Epithelial cell of prostate (primary cell): ENCODE measurements around the gene SDK1.
"Not testable (repeated sequence)": the region's sequence is repeated elsewhere in the genome, so short reads cannot be mapped to it uniquely, and the experiment has no call there.

ENCODE experiments used
- DNase-seq: peaks from one replicate; pipeline ENCODE4 v3.0.0-alpha.2; 2011; ENCODE audit warnings: low read depth, low spot score
- H3K27ac ChIP-seq: fragments of 450-650 bp; 2 replicates; pipeline ENCODE4 v1.5.1; 2017; ENCODE audit warnings: mild to moderate bottlenecking

SDK1 gene

GRCh38 chr7:3755778-3756453 is 454.9 kb downstream of the SDK1 start:
- DNase-seq, H3K27ac ChIP-seq: not testable (repeated sequence)

- no peak for DNase-seq
- H3K27ac ChIP-seq: no peak overlapping the region
These were observed 456.0 kb downstream of the SDK1 start for GRCh38 chr7:3757059-3757458.

- DNase-seq: no peak
These were observed 459.6 kb downstream of the SDK1 start for GRCh38 chr7:3760651-3761050.

GRCh38 chr7:3762146-3762831 is 461.2 kb downstream of the SDK1 start:
- no peak for DNase-seq

More at GRCh38 chr7:3760651-3761050, 459.6 kb downstream of the SDK1 start:
- H3K27ac ChIP-seq: no peak overlapping the region

GRCh38 chr7:3767917-3768777 is 467.1 kb downstream of the SDK1 start:
- H3K27ac ChIP-seq: no peak overlapping the region
- no peak for DNase-seq

More at GRCh38 chr7:3762146-3762831, 461.2 kb downstream of the SDK1 start:
- H3K27ac ChIP-seq: no peak overlapping the region

- H3K27ac ChIP-seq: no peak overlapping the region
- no peak for DNase-seq
These were observed 470.9 kb downstream of the SDK1 start for GRCh38 chr7:3771906-3772305.

- no peak overlapping the region for H3K27ac ChIP-seq
- no peak for DNase-seq
These were observed 477.3 kb downstream of the SDK1 start for GRCh38 chr7:3778345-3778744.

- no peak for DNase-seq
These were observed 479.0 kb downstream of the SDK1 start for GRCh38 chr7:3780016-3780415.

GRCh38 chr7:3780525-3780924 is 479.5 kb downstream of the SDK1 start:
- DNase-seq: no peak
- no peak overlapping the region for H3K27ac ChIP-seq

More at GRCh38 chr7:3780016-3780415, 479.0 kb downstream of the SDK1 start:
- no peak overlapping the region for H3K27ac ChIP-seq

GRCh38 chr7:3781607-3782006 is 480.6 kb downstream of the SDK1 start:
- H3K27ac ChIP-seq: no peak overlapping the region
- DNase-seq: no peak

- no peak overlapping the region for H3K27ac ChIP-seq
- no peak for DNase-seq
These were observed 486.7 kb downstream of the SDK1 start for GRCh38 chr7:3787717-3788264.

GRCh38 chr7:3790803-3791202 is 489.8 kb downstream of the SDK1 start:
- no peak overlapping the region for H3K27ac ChIP-seq
- DNase-seq: no peak

- no peak overlapping the region for H3K27ac ChIP-seq
- DNase-seq: no peak
These were observed 490.3 kb downstream of the SDK1 start for GRCh38 chr7:3791327-3791726.

- H3K27ac ChIP-seq: no peak overlapping the region
- DNase-seq: no peak
These were observed 494.1 kb downstream of the SDK1 start for GRCh38 chr7:3795141-3795540.

GRCh38 chr7:3795781-3796180 is 494.7 kb downstream of the SDK1 start:
- no peak for DNase-seq
- no peak overlapping the region for H3K27ac ChIP-seq

GRCh38 chr7:3805151-3805550 is 504.1 kb downstream of the SDK1 start:
- H3K27ac ChIP-seq: no peak overlapping the region
- no peak for DNase-seq

- no peak for DNase-seq
- no peak overlapping the region for H3K27ac ChIP-seq
These were observed 505.5 kb downstream of the SDK1 start for GRCh38 chr7:3806516-3806915.

GRCh38 chr7:3807824-3808223 is 506.8 kb downstream of the SDK1 start:
- no peak for DNase-seq
- H3K27ac ChIP-seq: no peak overlapping the region

- no peak for DNase-seq
- no peak overlapping the region for H3K27ac ChIP-seq
These were observed 520.4 kb downstream of the SDK1 start for GRCh38 chr7:3821488-3821887.

GRCh38 chr7:3825491-3825890 is 524.4 kb downstream of the SDK1 start:
- DNase-seq: no peak
- no peak overlapping the region for H3K27ac ChIP-seq

- no peak for DNase-seq
- no peak overlapping the region for H3K27ac ChIP-seq
These were observed 531.1 kb downstream of the SDK1 start for GRCh38 chr7:3832199-3832598.
